IPS-18a (cell line): ENCODE data around the gene LDLRAD4.

Source experiments
- H3K27ac ChIP-seq: one replicate; pipeline ENCODE4 v1.5.1; 2013; ENCODE audit warnings: low read length
- H3K27me3 ChIP-seq: one replicate; pipeline ENCODE4 v1.6.1; 2013; ENCODE audit warnings: mild to moderate bottlenecking, low read length; ENCODE audit not compliant: control insufficient read depth, insufficient read depth
- H3K36me3 ChIP-seq: one replicate; pipeline ENCODE4 v1.6.1; 2013; ENCODE audit warnings: low read depth, low read length; ENCODE audit not compliant: control insufficient read depth
- H3K4me1 ChIP-seq: one replicate; pipeline ENCODE4 v1.6.1; 2013; ENCODE audit warnings: low read depth, low read length; ENCODE audit not compliant: control insufficient read depth
- H3K4me3 ChIP-seq: one replicate; pipeline ENCODE4 v1.5.1; 2013; ENCODE audit warnings: low read length
- H3K9ac ChIP-seq: one replicate; pipeline ENCODE4 v1.6.1; 2013; ENCODE audit warnings: mild to moderate bottlenecking, low read length, moderate library complexity
- H3K9me3 ChIP-seq: one replicate; pipeline ENCODE4 v1.6.1; 2013; ENCODE audit warnings: low read depth, low read length; ENCODE audit not compliant: control insufficient read depth

The LDLRAD4 gene

DNA sequence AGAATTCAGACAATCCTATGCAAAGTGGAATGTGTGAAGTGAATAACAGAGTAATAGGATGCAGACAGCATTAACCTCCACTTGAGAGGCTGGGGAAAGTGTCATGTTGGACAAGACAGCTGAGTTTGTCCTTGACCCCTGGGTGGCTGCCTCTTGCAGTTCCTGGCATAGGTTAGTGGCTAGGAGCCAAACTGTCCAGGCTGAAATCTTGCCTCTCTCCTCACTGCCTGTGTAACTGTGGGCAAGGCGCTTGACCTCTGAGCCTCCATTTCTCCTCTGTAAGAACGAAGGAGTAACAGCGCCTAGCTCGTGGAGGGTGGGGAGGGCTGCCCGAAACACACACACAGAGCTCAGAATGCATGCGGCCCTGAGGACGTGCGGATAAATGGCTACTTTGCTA, 34.8 kb upstream of the LDLRAD4 start:
- no peaks in the 10 kb centered on the region for H3K27me3 ChIP-seq
- H3K9ac ChIP-seq, result no peak overlapping the region
- no peak overlapping the region for H3K27ac ChIP-seq
- H3K36me3 ChIP-seq, result no peaks in the 10 kb centered on the region
- no peaks in the 10 kb centered on the region for H3K9me3 ChIP-seq
- no peak overlapping the region for H3K4me3 ChIP-seq
- no peaks in the 10 kb centered on the region for H3K4me1 ChIP-seq

DNA sequence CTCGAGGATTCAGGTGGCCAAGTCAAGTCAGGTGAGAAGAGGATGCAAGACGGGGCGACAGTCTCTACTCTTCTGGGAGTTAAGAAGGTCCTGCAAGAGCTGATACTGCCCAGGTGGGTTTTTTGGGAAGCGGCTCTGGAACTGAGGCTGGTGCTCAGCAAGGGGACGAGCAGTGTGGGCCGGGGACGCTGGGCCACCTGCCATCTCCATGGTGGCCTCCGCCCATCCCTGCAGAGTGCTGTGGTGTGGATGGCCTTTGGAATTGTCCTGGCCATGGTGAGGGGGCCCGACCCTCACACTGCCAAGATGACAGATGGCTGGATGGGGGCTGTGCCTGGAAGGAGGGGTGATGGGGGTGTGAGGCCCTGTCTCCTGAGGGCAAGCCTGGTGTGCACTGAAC, 34.2 kb upstream of the LDLRAD4 start:
- Histone ChIP-seq H3K36me3 (no peaks in the 10 kb centered on the region), H3K4me1 (no peaks in the 10 kb centered on the region), H3K27me3 (no peaks in the 10 kb centered on the region)

DNA sequence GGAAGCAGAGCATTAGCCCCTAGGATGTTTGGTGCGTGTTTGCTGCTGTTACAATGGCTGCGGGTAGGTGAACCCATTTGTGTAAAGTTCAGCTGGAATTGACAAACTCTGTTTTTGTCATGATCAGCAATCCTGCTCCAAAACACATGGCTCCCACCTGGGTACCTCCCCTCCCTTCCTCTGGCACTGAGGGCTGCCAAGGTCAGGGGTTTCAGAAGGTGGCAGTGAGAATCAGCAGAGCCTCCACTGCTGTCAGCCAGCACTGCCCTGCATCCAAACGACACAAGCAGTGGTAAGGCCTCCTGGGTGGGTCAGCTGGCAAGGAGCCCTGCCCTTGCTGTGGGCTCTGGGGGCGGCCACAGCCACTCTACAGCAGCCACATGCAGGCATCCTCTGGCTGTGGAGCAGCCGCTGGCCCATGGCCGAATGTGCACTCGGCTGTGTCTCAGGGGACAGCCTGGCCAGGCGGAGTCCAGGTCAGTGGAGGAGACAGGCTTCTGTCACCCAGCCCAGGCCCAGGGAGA, 32.8 kb upstream of the LDLRAD4 start:
- Histone ChIP-seq H3K9ac (no peak overlapping the region), H3K27ac (no peak overlapping the region), H3K9me3 (no peaks in the 10 kb centered on the region), H3K36me3 (no peaks in the 10 kb centered on the region), H3K4me3 (no peak overlapping the region), H3K4me1 (no peaks in the 10 kb centered on the region), H3K27me3 (no peaks in the 10 kb centered on the region)

More for the DNA sequence above, 34.2 kb upstream of the LDLRAD4 start:
- Histone ChIP-seq H3K9ac (no peak overlapping the region), H3K27ac (no peak overlapping the region), H3K4me3 (no peak overlapping the region), H3K9me3 (no peaks in the 10 kb centered on the region)

DNA sequence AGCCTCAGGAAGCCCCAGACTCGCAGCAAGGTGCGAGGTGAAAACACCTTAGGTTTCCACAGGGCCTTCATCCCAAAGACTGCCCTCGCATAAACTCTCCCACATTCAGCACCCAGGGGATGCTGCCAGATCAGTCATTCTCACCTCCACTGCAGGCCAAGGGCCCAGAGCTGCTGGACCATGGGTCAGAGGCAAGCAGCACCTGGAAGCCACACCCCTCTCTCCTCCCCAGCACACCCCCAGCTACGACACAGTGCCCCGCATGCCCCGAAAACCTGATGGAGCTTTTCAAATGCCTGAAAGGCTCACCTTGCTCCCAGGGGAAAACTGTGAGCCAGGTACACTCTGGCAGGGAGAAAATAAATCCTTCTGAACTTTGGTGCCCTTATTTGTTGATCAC, 31.9 kb upstream of the LDLRAD4 start:
- H3K36me3 ChIP-seq, result no peaks in the 10 kb centered on the region
- no peaks in the 10 kb centered on the region for H3K27me3 ChIP-seq
- no peak overlapping the region for H3K9ac ChIP-seq
- H3K4me3 ChIP-seq, result no peak overlapping the region
- H3K4me1 ChIP-seq, result no peaks in the 10 kb centered on the region
- H3K27ac ChIP-seq, result no peak overlapping the region
- H3K9me3 ChIP-seq, result no peaks in the 10 kb centered on the region

DNA sequence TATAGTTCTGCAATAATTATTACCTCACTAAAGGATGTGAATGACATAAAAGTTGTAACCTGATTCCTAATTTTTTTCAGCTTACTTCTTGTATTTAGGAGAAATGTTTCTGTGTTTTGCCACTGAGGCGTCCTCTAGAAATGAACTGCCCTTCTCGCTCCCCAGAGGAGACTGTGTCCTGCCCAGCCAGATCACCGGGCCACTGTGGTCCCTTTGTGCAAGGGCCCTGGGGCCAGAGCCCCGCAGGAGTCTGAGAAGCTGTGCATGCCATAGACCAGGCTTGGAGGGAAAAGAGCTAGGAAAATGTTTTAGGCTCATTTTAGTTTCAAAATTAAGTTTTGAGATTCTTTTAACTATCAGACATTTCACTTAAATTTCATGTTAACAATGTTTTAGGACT, 31.1 kb upstream of the LDLRAD4 start:
- Histone ChIP-seq H3K27ac (no peak overlapping the region), H3K4me3 (no peak overlapping the region), H3K27me3 (no peaks in the 10 kb centered on the region), H3K9me3 (no peaks in the 10 kb centered on the region), H3K36me3 (no peaks in the 10 kb centered on the region), H3K9ac (no peak overlapping the region), H3K4me1 (no peaks in the 10 kb centered on the region)

DNA sequence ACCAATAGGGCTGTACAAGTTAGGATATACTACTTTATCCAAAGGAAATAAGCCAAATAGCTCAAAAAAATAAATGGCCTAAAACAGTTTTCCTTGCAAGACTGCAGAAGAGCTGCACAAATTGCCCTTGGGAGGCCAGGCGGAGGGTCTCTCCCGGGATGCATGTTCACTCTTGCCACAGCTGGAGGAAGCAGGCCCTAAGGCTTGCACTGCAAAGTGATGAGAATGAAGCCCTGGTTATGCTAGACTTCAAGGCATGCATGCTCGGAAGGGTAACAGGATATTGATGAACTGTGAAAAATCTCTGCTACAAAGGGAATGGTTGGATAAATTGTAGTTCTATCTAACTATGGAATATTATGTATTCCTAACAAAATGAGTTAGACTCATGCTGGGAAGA, 27.5 kb upstream of the LDLRAD4 start:
- H3K27ac ChIP-seq, result no peak overlapping the region
- H3K27me3 ChIP-seq, result no peaks in the 10 kb centered on the region
- H3K9ac ChIP-seq, result no peak overlapping the region
- H3K4me3 ChIP-seq, result no peak overlapping the region
- H3K4me1 ChIP-seq, result no peaks in the 10 kb centered on the region
- no peaks in the 10 kb centered on the region for H3K9me3 ChIP-seq
- H3K36me3 ChIP-seq, result no peaks in the 10 kb centered on the region

DNA sequence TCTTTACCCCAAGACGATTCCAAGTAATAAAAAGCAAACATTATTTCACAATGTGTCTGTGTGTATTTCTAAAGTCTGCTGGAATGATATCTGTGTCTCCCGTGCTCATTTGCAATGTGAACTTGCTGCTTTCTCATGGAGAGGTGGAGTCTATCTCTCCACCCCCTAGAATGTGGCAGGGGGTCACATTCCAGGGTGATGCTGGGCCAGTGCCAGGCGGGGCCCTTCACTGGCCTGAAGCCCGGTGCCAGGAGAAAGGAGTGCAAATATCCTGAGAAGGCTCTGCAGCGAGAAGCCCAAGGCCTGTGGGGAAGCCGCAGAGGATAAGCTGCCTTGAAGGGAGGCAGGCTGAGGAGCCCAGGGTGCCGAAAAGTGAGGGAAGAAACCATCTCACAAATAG, 26.8 kb upstream of the LDLRAD4 start:
- no peak overlapping the region for H3K27ac ChIP-seq
- H3K9me3 ChIP-seq, result no peaks in the 10 kb centered on the region
- no peaks in the 10 kb centered on the region for H3K36me3 ChIP-seq
- no peak overlapping the region for H3K4me3 ChIP-seq
- no peak overlapping the region for H3K9ac ChIP-seq
- no peaks in the 10 kb centered on the region for H3K27me3 ChIP-seq
- no peaks in the 10 kb centered on the region for H3K4me1 ChIP-seq

DNA sequence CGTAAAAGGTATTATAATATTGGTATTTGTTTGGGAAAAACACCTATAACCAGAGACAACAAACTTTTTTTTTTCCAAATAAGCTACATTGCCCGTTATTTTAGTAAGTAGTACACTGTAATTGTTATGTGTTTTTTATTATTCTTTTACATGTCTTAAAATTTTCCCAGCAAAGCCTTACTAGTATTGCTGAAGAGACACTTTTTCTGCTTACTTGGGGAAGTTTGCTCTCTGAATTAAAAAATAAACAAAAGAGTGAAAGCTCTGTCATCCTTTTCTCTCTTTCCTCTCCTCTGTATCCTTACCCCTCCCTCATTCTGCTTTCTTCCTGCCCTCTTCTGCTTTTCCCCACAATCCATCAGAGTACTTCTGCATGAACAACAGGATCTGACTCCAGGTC, 25.6 kb upstream of the LDLRAD4 start:
- Histone ChIP-seq H3K27me3 (no peaks in the 10 kb centered on the region), H3K36me3 (no peaks in the 10 kb centered on the region), H3K27ac (no peak overlapping the region), H3K4me3 (no peak overlapping the region), H3K9me3 (no peaks in the 10 kb centered on the region), H3K4me1 (no peaks in the 10 kb centered on the region), H3K9ac (no peak overlapping the region)

DNA sequence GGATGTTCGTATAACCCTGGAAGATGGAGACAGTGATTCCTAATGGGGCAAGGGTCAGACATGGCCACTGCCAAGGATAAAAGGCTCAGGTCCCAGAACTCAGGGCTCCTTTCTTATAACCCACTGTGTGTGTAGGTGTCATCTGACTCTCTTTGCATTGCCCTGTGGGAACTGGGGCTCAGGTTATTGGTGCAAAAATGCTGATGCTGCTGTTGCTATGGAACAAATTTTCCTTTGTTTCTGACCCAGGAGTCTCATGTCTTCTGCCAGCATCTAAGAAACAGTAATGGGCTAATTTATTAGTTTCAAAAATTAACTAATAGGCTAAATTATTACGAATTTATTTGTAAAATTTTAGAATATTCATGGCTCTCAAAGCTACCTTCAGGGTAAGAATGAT, 24.3 kb upstream of the LDLRAD4 start:
- Histone ChIP-seq H3K36me3 (no peaks in the 10 kb centered on the region), H3K4me1 (no peaks in the 10 kb centered on the region), H3K9me3 (peaks cover under 1% of the 10 kb centered on the region), H3K4me3 (no peak overlapping the region), H3K27ac (no peak overlapping the region), H3K27me3 (no peaks in the 10 kb centered on the region), H3K9ac (no peak overlapping the region)

DNA sequence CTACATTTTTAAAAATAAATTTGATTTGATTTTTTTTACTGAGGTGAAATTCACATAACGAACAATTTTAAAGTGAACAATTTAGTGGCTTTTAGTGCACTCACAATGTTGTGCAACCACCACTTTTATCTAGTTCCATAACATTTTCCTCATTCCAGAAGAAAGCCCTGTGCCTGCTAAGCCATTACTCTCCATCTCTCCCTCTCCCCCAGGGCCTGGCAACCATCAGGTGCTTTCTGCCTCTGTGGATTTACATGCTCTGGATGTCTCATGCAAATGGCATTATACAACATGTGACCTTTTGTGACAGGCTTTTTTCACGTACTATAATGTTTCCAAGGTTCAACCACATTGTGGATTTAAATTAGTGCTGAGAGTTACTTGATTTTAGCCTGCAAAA, 19.9 kb upstream of the LDLRAD4 start:
- H3K27ac ChIP-seq, result no peak overlapping the region
- H3K36me3 ChIP-seq, result no peaks in the 10 kb centered on the region
- H3K9ac ChIP-seq, result no peak overlapping the region
- no peaks in the 10 kb centered on the region for H3K27me3 ChIP-seq
- H3K9me3 ChIP-seq, result peaks cover 10% of the 10 kb centered on the region
- H3K4me3 ChIP-seq, result no peak overlapping the region
- H3K4me1 ChIP-seq, result no peaks in the 10 kb centered on the region

DNA sequence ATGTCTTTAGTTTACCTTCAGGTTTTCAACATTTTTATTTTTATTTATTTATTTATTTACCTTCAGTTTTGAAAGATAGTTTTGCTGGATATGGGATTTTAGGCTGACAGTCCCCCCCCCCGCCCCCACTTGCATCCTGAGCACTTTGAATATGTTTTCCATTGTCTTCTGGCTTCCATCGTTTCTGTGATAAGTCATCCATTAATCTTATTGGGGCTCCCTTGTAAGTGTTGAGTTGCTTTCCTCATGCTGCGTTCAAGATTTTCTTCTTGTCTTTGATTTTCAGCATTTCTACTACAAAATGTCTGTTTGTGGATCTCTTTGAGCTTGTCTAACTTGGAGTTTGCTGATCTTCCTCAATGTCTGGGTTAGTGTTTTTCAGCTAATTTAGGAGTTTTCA, 19.4 kb upstream of the LDLRAD4 start:
- Histone ChIP-seq H3K27ac (no peak overlapping the region), H3K9me3 (peaks cover 10% of the 10 kb centered on the region), H3K36me3 (no peaks in the 10 kb centered on the region)

DNA sequence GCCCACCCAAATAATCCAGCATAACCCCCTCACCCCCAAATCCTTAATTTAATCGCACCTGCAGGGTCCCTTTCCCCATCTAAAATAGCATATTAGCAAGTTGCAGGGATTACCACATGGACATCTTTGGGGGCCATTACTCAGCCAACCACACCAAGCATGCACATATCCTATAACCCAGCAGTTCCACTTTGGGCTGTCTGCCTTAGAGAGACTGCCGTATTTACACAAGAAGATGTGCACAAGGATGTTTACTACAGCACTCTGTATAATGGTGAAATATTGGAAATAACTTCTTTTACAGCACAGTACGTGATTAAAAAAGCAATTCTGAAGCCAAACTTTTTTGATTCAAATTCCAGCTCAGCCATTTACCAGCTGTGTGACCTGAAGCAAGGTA, 17.3 kb upstream of the LDLRAD4 start:
- Histone ChIP-seq H3K27me3 (no peaks in the 10 kb centered on the region), H3K36me3 (no peaks in the 10 kb centered on the region), H3K4me1 (no peaks in the 10 kb centered on the region), H3K27ac (no peak overlapping the region), H3K9ac (no peak overlapping the region), H3K9me3 (peaks cover 10% of the 10 kb centered on the region), H3K4me3 (no peak overlapping the region)

More for the DNA sequence above, 19.4 kb upstream of the LDLRAD4 start:
- H3K4me1 ChIP-seq, result no peaks in the 10 kb centered on the region
- H3K4me3 ChIP-seq, result no peak overlapping the region
- H3K9ac ChIP-seq, result no peak overlapping the region
- H3K27me3 ChIP-seq, result no peaks in the 10 kb centered on the region
